ENCODE data around the gene MYZAP.

The MYZAP gene

DNA sequence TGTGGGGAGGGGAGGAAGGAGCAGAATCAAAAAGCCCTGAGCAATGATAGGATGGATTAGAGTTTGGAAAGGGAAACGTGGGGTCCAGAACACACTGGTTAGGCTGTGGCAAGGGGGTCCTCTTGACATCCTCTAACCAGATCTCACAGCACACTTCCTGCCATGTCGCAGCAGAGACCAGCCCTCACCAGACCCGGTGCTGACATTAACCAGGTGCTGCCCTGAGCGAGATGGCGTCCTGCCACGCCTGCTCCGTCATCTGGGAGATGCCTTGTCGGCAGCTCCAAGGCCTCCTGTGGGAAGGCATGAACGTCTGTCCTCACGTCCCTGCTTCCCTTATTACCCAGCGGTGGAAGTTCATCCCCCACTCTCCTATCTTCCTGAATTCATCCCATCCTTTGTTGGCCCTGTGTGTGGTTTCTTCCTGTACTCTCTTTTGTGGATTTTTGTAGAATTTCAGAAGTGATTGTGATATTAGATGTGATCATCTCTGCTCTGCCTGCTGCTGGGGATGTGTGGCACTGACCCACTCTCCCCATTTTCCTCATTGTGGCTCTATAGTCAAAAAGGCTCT is 29.4 kb upstream of the MYZAP start:
- no peak for DNase-seq (ENCODE audit: low read depth)

DNA sequence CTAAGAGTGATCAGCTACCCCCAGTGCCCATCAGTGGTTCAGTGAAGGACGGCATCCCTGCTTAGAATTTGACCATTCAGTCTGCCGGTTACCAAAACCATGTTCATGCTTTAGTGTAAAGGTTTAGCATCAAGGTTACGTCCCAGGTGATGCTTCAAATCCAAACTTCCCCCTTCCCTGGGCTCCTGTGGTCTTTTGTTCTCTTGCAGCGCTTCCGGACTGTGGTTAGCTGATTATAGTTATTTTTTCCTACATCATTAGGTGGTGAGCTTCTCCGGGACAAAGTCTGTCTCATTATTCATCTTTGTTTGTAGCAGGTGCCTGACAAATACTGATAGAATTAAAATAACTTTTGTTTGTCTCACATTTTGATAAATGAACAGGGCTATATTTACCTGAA is 28.3 kb upstream of the MYZAP start:
- no peak for DNase-seq (ENCODE audit: low read depth)

DNA sequence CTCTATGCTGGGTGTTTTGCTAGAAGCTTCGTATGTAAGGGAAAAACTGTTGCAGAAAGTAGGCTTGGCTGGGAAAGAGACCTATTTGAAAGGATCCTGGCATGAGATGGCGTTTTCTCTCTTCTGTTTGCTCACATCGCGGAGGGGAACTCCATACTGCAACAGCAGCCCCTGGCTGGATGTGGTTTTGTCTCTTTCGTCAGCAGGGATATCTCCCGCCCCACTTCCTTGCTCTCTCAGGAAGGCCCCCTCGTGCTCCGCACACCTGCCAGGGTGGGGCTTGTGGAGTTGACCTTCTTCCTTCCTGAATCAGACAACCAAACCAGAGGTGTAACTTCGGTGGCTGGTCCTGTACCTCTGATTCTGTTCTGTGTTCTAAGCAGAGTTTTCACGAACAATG is 26.4 kb upstream of the MYZAP start:
- no peak for DNase-seq (ENCODE audit: low read depth)

DNA sequence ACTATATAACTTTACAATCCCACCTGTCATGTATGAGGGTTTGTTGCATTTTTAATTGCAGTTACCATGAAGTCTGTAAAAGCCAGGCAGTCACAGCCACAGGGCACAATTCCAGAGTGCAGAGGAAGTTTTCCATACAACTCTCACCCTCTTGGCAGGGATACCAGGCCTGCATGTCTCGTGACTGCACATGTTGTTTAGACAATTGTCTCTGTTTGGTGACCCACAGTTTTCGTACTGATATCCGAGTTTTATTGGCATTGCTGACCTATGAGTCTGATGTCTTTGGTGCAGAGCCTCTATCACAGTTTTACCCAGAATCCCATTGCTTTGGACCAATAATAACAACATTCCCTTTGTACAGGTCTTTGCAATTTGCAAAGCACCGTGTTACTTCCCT is 24.9 kb upstream of the MYZAP start:
- no peak for DNase-seq (ENCODE audit: low read depth)

DNA sequence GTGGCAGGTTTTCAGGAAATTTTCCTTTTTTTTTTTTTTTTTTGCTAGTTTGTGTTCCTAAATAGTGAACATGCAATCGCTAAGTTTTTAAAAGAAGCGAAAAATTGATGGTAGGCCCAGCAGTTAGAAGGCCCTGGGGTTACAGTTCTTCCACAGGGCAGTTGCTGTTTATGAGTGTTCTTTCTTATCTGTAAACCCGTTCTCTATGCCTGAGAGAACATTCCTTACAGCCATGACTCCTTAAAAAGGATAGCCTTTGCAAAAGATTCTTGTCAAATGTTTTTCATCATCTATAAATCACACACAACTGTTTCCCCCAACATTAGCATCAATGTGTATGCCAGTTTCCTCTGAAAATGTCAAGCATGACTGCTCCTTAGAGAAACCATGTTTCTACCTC is 23.8 kb upstream of the MYZAP start:
- no peak for DNase-seq (ENCODE audit: low read depth)

DNA sequence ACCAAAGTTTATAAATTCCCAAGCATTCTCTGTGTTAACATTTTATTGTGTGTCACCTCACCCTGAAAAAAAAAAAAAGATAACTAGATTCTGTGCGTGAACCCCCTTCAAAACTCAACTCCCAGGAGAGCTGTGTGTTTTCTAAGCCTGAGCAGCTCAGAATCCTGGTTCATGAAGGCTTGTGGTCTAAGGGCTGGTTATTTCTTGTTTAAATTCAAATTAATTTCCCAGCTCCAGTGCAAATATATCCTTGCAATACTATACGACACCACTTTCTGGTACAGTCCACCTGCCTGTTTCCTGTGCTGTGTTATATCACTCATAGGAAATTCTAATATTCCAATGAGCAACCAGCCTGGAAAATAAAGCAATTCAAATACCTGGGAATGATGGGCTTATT is 23.4 kb upstream of the MYZAP start:
- no peak for DNase-seq (ENCODE audit: low read depth)

DNA sequence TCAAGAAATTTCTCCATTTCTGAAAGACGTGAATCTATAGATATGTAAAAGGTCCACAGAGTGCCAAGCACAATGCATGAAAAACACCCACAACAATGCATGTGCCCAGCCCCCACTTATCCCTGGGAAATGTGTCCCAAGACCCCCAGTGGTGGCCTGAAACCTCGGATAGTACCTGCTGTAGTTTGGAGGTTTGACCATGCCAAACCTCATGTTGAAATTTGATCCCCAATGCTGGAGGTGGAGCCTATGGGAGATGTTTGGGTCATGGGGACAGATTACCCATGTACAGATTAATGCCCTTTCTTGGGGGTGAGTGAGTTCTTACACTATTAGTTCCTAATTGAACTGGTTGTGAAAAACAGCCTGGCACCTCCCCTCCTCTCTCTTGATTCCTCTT is 21.4 kb upstream of the MYZAP start:
- DNase-seq (ENCODE audit: low read depth), result no peak

DNA sequence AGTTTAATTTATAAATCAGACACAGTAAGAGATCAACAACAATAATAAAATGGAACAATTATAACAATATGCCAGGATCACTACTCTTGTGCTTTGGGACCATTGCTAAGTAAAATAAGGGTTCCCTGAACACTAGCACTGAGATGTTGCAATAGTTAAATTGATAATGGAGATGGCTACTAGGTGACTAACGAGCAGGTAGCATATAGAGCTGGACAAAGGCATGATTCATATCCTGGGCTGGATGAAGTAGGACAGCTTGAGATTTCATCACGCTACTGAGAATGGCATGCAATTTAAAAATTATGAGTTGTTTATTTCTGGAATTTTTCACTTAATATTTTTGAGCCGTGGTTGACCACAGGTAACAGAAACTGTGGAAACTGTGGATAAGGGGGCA is 20.7 kb upstream of the MYZAP start:
- no peak for DNase-seq (ENCODE audit: low read depth)

DNA sequence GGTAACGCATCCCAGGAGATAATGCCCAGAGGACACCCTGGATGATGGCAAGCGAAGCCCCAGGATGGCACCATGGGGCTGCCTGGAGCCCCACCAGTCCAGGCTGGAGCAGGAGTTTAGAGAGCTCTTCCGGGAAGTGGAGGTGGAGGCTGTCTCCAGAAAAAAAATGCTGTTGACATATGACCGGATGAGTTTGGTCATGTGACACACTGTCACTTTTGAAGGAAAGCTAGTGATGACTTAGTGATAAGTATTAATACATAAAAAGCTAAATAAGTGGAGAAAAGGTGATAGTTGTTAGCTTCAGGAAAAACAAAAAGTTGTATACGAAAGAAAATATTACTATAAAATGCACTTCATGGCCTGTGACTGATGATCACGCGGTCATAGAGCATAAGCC is 20.0 kb upstream of the MYZAP start:
- DNase-seq (ENCODE audit: low read depth), result no peak

DNA sequence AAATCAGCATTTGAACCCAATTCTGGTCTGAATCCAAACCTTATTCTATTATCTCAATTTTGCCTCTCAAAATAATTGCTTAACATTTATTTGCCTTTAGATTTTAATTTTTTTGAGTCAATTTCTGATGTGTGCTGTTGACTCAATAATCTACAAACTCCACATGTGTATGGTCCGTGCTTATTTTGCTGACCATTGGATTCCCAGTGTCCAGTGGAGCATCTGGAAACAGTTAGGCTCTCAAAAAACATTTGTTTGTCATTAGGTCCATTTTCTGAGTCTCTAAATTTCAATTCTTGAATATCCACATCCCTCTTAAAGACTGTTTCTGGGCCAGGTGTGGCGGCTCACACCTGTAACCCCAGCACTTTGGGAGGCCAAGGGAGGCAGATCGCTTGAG is 19.2 kb upstream of the MYZAP start:
- DNase-seq (ENCODE audit: low read depth), result no peak

DNA sequence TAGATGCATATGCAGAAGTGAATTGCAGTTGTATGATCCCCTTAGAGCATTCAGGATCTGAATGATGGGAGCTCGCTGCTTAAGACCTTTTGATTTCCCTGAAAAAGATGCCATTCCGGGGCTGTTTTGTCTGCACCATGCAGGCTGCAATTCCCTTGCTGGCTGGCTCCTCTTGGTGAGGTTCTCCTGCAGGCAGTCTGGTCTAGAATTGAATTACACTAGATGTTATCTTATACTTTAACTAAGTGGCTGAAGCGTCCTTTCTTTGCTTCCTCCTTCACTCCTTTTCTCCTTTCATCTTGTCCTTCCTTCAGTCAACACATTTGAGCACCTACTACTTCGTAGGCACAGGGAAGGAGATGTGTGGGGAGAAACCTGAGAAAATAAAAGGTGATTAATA is 18.6 kb upstream of the MYZAP start:
- DNase-seq (ENCODE audit: low read depth), result no peak

DNA sequence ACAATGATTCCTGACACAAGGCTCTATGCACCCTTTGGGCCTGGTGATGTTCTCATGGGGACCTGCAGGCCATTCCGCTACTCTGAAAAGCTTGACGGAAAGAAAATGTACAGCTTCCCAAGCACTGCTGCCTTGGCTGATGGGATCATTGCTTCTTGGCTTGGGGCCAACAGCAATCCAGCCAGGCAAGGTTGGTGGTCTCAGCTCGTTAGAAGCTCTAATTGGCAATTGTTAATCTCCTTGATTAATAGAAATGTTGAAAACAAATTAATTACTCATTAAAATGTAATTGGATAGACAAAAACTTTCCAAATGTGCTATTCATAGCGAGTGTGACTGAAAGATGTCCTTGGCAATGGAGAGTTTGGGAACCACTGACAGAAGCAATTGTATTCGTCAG is 16.3 kb upstream of the MYZAP start:
- no peak for DNase-seq (ENCODE audit: low read depth)

DNA sequence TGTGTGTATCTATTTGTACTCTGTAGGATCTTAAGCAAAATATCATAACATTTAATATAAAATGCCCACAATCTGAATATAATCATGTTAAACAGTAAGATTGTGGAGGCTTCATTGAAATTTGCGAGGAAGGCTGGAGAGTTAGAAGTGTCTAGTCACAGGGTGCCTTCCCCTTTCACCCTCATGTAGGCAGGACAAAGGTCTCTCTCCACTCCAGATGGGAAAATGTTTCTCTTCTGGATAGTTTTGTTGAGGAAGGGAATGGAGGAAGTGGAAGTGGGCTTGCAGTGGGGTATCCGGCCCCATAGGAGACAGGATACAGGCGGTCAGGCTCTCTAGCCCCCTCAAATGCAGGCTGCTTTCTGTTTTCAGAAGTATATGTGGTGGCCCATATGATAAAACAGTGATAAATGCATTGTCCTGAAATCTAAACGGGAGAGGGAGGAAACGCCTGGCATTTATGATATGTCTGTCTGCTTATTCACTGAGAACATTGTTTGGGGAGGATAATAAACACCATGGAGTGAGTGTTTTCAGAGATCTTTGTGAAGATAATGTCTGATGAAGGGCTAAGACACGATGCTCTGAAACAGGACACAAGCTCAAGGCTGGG is 13.3 kb upstream of the MYZAP start:
- DNase-seq (ENCODE audit: low read depth), result no peak

DNA sequence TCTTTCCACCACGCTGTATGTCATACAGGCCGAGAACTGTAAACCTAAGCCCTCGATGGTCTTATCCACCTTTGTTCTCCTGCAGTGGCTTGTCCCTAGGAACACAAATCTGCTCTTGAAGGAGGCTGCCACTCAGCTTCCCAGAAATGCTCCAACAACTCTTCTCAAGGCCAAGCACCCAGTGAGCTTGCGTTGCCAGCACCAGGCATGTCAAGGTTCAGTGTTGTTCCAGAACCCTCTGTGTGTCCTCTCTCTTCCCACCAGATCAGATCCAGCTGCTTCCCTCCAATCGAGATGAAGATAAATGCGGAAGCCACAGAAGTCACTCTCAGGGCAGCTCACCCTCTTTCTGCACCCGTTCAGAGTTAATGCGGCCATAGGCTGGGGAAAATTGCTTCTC is 11.3 kb upstream of the MYZAP start:
- DNase-seq (ENCODE audit: low read depth), result no peak

DNA sequence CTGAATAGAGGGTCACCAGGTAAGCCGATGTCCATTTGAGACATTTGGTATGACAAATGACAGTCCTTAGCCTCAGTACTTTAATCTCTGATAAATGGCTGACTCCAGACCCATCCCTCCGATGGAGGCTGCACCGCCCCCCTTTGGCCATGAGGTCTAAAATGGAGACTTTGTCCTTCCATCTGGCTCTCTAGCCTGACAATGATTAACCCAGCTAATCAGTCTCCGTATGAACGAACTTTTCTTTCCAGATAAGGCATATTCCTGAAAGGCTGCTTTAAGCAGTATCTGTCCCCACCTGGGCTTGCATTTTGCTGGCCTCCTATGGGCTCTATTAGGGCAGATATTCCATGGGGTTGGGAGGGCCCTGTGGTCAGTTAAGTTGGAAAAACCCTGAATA is 10.8 kb upstream of the MYZAP start:
- DNase-seq (ENCODE audit: low read depth), result no peak

DNA sequence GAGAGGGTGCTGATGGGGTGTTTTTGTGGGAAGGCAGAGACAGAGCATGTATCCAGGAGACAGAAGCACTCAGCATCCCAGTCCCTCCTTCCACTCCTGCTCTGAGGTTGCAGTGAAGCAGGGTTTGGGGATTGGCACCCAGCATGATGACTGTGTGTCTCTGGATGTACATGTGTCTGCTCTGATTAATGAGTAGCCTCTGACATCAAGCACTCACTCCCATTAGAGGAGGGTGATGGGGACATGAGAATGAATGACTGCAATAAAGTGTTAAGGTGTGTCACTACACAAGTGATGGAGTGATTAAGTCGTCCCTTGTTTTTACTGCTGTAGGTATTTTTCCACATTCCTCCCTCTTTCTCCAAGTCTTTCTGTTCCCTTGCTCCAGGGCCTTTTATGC is 9.6 kb upstream of the MYZAP start:
- DNase-seq (ENCODE audit: low read depth), result no peak

DNA sequence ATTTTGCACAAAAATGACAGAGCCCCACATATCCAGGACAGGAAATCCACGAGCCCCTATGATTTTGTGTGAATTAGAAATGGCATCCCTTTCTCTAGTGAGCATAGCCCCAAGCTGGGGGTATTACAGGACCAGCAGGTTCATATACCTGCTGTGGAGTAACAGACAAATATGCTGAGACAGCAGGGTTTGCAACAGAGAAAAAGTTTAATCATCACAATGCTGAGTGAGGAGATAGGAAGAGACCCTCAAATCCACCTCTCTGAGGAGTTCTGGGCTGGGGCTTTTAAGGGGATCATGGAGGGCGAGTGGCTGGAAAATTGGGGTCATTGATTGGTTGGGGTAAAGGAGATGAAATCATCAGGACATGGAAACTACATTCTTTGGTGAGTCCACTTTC is 8.4 kb upstream of the MYZAP start:
- DNase-seq (ENCODE audit: low read depth), result no peak

DNA sequence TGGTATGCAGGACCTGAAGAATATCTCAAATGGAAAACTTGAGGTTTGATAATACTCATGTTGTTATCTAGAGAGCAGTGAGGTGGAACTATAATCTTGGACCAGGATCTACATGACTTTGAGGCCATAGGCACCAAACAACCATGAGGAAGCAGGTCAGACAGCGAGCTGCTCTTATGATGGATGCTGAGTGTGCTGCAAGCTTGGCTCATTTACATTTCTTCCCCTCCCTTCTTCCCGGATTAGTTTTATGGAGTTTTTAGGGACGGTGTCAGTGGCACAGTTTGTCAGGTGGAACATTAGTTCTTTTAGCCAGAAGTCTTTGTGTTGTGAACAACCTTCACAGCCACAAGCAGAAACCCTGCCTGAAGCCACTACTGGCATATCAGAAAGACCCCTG is 8.0 kb upstream of the MYZAP start:
- DNase-seq (ENCODE audit: low read depth), result no peak

DNA sequence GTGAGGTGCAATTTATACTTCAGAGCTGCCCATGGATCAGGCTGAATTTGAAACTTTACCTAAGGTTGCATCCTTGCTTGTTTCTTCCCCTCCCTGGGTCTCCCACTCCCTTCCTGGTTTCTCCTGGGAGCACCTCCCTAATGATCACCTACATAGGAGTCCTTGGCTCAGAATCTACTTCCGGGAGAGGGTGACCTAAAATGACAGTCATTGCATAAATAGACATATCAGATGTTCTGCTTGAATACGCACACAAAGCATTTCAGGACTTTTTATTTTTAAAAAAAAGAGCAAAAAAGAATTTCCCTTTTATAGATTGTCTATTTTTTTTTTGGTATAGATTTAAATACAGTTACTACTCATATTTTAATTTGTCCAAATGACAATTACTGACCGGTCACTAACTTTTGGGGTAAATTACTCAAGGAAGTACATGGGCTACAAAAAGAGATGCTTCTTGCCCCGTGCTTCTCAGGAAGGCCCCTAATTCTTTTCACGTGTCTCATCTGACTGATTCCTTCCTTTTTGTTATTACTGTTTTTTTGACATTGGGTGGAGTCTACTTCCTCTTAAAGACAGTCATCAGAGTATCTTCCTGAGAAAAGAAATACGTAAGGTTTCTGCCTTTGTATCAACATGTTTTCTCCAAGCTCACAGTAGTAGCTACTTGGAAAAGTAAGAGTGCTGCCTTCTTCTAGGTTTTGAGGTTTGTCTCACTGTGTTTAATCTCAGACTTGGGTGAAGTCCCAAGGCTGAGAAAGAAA is 4.9 kb upstream of the MYZAP start:
- no peak for DNase-seq (ENCODE audit: low read depth)

DNA sequence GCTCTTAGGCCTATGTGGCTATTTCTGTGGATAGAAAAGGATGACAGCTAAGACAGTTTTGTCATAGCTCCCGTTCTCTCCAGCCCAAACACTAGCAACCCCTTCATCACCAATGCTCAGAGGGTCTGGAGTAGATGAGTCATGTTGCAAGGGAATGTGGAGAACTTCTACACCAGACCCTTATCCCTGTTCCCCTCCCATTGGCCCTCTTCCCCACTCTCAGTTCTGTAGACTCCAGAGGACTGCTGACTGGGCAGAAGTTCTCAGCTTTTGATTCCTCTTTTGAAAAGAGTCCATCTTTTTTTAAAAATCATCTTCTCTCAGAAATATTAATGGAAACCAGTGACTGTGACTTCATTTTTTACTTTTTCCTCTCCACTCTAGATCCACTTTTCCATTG is 2.4 kb upstream of the MYZAP start:
- no peak for DNase-seq (ENCODE audit: low read depth)

DNA sequence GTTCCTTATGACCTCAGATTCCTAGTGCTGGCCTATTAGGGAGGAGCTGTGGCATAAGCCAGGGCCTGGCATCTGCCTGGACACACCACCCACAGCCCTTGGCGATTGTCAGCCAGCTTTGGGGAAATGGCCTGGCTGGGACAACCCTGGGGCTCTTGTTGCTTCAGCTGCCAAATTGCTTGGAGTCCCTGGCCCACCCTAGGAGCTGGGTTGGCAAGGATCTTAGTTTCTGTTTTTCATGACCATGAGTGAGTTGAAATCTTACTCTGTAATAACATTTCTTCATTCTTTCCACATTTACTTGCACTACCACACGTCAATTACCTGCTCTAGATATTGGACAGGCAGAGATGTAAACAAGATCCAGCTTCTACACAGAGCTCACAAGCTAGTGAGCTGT is 1.9 kb upstream of the MYZAP start:
- no peak for DNase-seq (ENCODE audit: low read depth)

DNA sequence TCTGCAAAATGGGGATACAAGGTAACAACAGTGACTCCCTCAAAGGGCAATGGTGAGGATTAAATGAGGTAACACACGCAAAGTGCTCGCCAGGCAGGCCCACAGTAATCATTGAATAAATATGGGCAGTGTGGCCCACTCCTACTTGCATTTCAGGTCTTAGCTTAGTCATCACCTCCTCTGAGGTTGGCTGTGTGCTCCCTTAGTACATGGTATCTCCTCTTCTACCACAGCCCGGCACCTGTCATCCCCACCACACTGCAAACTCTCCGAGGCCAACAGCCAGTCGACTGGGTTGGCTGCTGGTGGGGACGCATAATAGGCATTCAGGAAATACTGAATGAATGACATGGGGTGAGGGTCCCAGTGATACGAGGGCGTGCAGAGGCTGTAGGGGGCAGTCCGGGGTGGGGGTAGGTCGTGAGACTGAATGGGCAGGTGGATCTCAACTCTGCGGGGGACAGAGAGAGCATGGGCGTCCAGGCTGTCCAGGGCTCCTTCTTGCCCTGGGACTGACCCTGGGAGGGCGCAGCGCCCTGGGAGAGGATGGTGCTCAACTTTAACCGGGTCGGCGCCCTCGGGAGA is 375 bp upstream of the MYZAP start:
- DNase-seq (ENCODE audit: low read depth), result no peak

DNA sequence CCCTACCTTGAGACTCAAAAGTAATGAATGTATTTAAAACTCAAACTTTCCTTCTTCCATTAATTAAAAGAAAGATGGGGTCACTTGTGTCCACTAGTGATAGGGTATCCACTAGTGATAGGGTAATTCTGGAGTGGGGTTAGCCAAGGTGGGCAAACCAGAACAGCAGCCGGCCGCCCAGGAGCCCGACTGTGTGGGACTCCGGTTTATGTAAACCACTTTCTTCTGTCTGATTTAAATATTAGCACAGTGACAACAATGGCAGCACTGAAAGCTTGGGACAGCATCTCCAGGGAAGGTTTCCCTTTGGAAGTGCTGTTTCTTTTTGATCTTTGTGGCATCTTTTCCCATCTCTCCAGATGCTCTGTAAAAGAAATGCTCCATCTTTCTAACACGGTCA is 722 bp downstream of the MYZAP start:
- no peak for DNase-seq (ENCODE audit: low read depth)
